HG03432 (cell line): Measurements from ENCODE around the gene GRB10.
A peak's percentile ranks its signal among the peaks of the same experiment; 100 is the strongest.

Source experiments
- ATAC-seq: cut with Tn5 transposase; IDR thresholded peaks from one replicate; pipeline ENCODE4 v1.9.1; 2021; ENCODE audit warnings: mild to moderate bottlenecking, moderate library complexity; ENCODE audit not compliant: unreplicated experiment

Gene GRB10

GRCh38 chr7:50674896-50675835, 107.5 kb downstream of the GRB10 start:
- no peak for ATAC-seq

GRCh38 chr7:50674299-50674698, 108.4 kb downstream of the GRB10 start:
- no peak for ATAC-seq

- no peak for ATAC-seq
Observed at GRCh38 chr7:50673096-50673495, 109.6 kb downstream of the GRB10 start.

- no peak for ATAC-seq
Observed at GRCh38 chr7:50672045-50672444, 110.7 kb downstream of the GRB10 start.

- ATAC-seq = no peak
Observed at GRCh38 chr7:50671386-50671785, 111.3 kb downstream of the GRB10 start.

- no peak for ATAC-seq
Observed at GRCh38 chr7:50669890-50670289, 112.8 kb downstream of the GRB10 start.

GRCh38 chr7:50667789-50668226, 114.9 kb downstream of the GRB10 start:
- ATAC-seq = no peak

- no peak for ATAC-seq
Observed at GRCh38 chr7:50667338-50667737, 115.4 kb downstream of the GRB10 start.

GRCh38 chr7:50666124-50666496, 116.6 kb downstream of the GRB10 start:
- no peak for ATAC-seq

- ATAC-seq = no peak
Observed at GRCh38 chr7:50665403-50666123, 117.1 kb downstream of the GRB10 start.

GRCh38 chr7:50664937-50665336, 117.8 kb downstream of the GRB10 start:
- peak; percentile 26 for ATAC-seq

GRCh38 chr7:50664461-50664922, 118.2 kb downstream of the GRB10 start:
- ATAC-seq = peak; percentile 72

- no peak for ATAC-seq
Observed at GRCh38 chr7:50663396-50664102, 119.1 kb downstream of the GRB10 start.

- ATAC-seq = no peak
Observed at GRCh38 chr7:50662996-50663395, 119.7 kb downstream of the GRB10 start.

- peak; percentile 13 for ATAC-seq
Observed at GRCh38 chr7:50662041-50662694, 120.5 kb downstream of the GRB10 start.

- peak; percentile 50 for ATAC-seq
Observed at GRCh38 chr7:50661345-50662040, 121.2 kb downstream of the GRB10 start.

- ATAC-seq = no peak
Observed at GRCh38 chr7:50660830-50661175, 121.9 kb downstream of the GRB10 start.

GRCh38 chr7:50660040-50660829, 122.5 kb downstream of the GRB10 start:
- no peak for ATAC-seq

- ATAC-seq = no peak
Observed at GRCh38 chr7:50659329-50659965, 123.2 kb downstream of the GRB10 start.
